HUES64 (cell line): ENCODE measurements around the gene POLR3E.

Experiments used
- H3K27ac ChIP-seq: 2 replicates; pipeline ENCODE4 v1.7.0; 2013; ENCODE audit warnings: low read depth, low read length, inconsistent platforms
- H3K27me3 ChIP-seq: 2 replicates; pipeline ENCODE4 v1.6.1; 2013; ENCODE audit warnings: mild to moderate bottlenecking, low read length; ENCODE audit not compliant: insufficient read depth
- H3K36me3 ChIP-seq: 2 replicates; pipeline ENCODE4 v1.6.1; 2013; ENCODE audit warnings: mild to moderate bottlenecking, low read length; ENCODE audit not compliant: insufficient read depth
- H3K4me1 ChIP-seq: 2 replicates; pipeline ENCODE4 v1.6.1; 2013; ENCODE audit warnings: mild to moderate bottlenecking, low read length, moderate library complexity; ENCODE audit not compliant: insufficient read depth
- H3K4me3 ChIP-seq: 2 replicates; pipeline ENCODE4 v1.5.1; 2013; ENCODE audit warnings: mild to moderate bottlenecking, low read length, moderate library complexity
- H3K9ac ChIP-seq: 2 replicates; pipeline ENCODE4 v1.6.1; 2013; ENCODE audit warnings: mild to moderate bottlenecking, low read depth, low read length
- H3K9me3 ChIP-seq: 2 replicates; pipeline ENCODE4 v1.6.1; 2013; ENCODE audit warnings: low read depth, low read length; ENCODE audit not compliant: insufficient read depth
- WGBS: fragments of 150-250, 120-280 bp; methylation state at CpG from one replicate; pipeline ENCODE4 v1.1.7; 2013; ENCODE audit warnings: missing lambda C conversion rate; 5-methylcytosine and 5-hydroxymethylcytosine counted together

POLR3E gene

GRCh38 chr16:22383827-22384226 is 86.6 kb downstream of the POLR3E start:
- Histone ChIP-seq H3K9me3 (no peaks in the 10 kb centered on the region), H3K36me3 (no peaks in the 10 kb centered on the region), H3K9ac (no peak overlapping the region), H3K27ac (no peak overlapping the region), H3K4me3 (no peak overlapping the region), H3K27me3 (no peaks in the 10 kb centered on the region), H3K4me1 (no peaks in the 10 kb centered on the region)
- WGBS = 97% methylated on average over 3 of the region's 3 CpGs
